Dermis microvascular lymphatic vessel endothelial cell (primary cell): Measurements from ENCODE around the gene PHF21A. TPM values are rescaled to one million over a fixed set of nuclear protein-coding genes. Genes with fewer than 3 reads are reported as not detected.
"Not testable (repeated sequence)": the region's sequence is repeated elsewhere in the genome, so short reads cannot be mapped to it uniquely, and the experiment has no call there.

ENCODE experiments used
- DNase-seq, 2 donors: peaks; one replicate each; pipeline versions ENCODE4 v3.0.0 to v3.0.0-alpha.2; 2010; ENCODE audit warnings: low read depth in 2 of 2
- total RNA-seq: library from RNA; depleted of rRNA; stranded (reverse); fragments of >200 nt; gene quantifications from 2 replicates; pipeline ENCODE4 v1.2.1, GENCODE V29; 2014

Gene PHF21A
- total RNA-seq, 1 donor from 2014 or later, result 6.7 TPM

GRCh38 chr11:46120346-46121300, 631 bp downstream of the PHF21A start:
- peak in 1 of 2 donors; percentile 70 for DNase-seq

GRCh38 chr11:46119352-46120216, 1.7 kb downstream of the PHF21A start:
- peak in 1 of 2 donors; percentile 72 for DNase-seq

- DNase-seq, result no peak
These were observed 2.4 kb downstream of the PHF21A start for GRCh38 chr11:46118702-46119351.

GRCh38 chr11:46117842-46118241, 3.4 kb downstream of the PHF21A start:
- DNase-seq, result no peak

GRCh38 chr11:46116712-46117037, 4.6 kb downstream of the PHF21A start:
- not testable (repeated sequence) for DNase-seq

- DNase-seq, result no peak
These were observed 5.1 kb downstream of the PHF21A start for GRCh38 chr11:46116007-46116711.

- no peak for DNase-seq
These were observed 6.3 kb downstream of the PHF21A start for GRCh38 chr11:46114961-46115360.

- DNase-seq, result no peak
These were observed 6.9 kb downstream of the PHF21A start for GRCh38 chr11:46114378-46114777.

GRCh38 chr11:46112961-46113607, 8.2 kb downstream of the PHF21A start:
- DNase-seq, result peak; percentile 63 to 74

- no peak for DNase-seq
These were observed 12.5 kb downstream of the PHF21A start for GRCh38 chr11:46108751-46109150.

GRCh38 chr11:46107780-46108179, 13.5 kb downstream of the PHF21A start:
- no peak for DNase-seq

GRCh38 chr11:46107408-46107718, 13.9 kb downstream of the PHF21A start:
- DNase-seq, result no peak

GRCh38 chr11:46106530-46107407, 14.5 kb downstream of the PHF21A start:
- DNase-seq, result no peak

- DNase-seq, result no peak
These were observed 15.3 kb downstream of the PHF21A start for GRCh38 chr11:46105926-46106325.

- no peak for DNase-seq
These were observed 16.1 kb downstream of the PHF21A start for GRCh38 chr11:46105134-46105628.

- no peak for DNase-seq
These were observed 18.4 kb downstream of the PHF21A start for GRCh38 chr11:46102843-46103242.

- DNase-seq, result no peak
These were observed 20.6 kb downstream of the PHF21A start for GRCh38 chr11:46100670-46101069.

GRCh38 chr11:46099963-46100316, 21.3 kb downstream of the PHF21A start:
- no peak for DNase-seq

GRCh38 chr11:46090375-46090774, 30.9 kb downstream of the PHF21A start:
- DNase-seq, result no peak

GRCh38 chr11:46079662-46080061, 41.6 kb downstream of the PHF21A start:
- DNase-seq, result no peak
